A673 (cell line): Measurements from ENCODE around the gene ATP2B3. TPM values are rescaled to one million over a fixed set of nuclear protein-coding genes. Genes with fewer than 3 reads are reported as not detected.

Experiments used
- BruUV-seq: library from RNA; stranded (reverse); fragments of 400-500 nt; replicated peaks from 2 replicates; lab custom pipeline; 2021; lab: Mats Ljungman, UMichigan
- CTCF ChIA-PET: fragments of 300-600 bp; sonication (Branson Sonifier 250); formaldehyde crosslinking; loops from one replicate; lab custom pipeline; 2022; ENCODE audit warnings: antibody characterized with exemption; lab: Charles Lee
- POLR2A ChIA-PET: fragments of 300-600 bp; sonication (Branson Sonifier 250); formaldehyde crosslinking; loops from one replicate; lab custom pipeline; 2022; ENCODE audit warnings: antibody characterized with exemption; ENCODE audit not compliant: low non-redundant PET; lab: Charles Lee
- DNase-seq: peaks from one replicate; pipeline ENCODE4 v3.0.0-alpha.2; 2015; ENCODE audit warnings: low spot score
- H3K27ac ChIP-seq: fragments of 200-600 bp; sonication (generic); 2 replicates; pipeline ENCODE4 v1.5.1; 2016; ENCODE audit warnings: mixed run types, low read depth, mild to moderate bottlenecking, mixed read lengths, antibody characterized with exemption, low read length; ENCODE audit not compliant: poor library complexity, severe bottlenecking
- H3K27me3 ChIP-seq: fragments of 200-600 bp; sonication (generic); replicated peaks from 2 replicates; pipeline ENCODE4 v1.6.1; 2017; ENCODE audit warnings: mixed run types, low read depth, mild to moderate bottlenecking, mixed read lengths, antibody characterized with exemption, low read length; ENCODE audit not compliant: insufficient read depth, poor library complexity
- H3K36me3 ChIP-seq: fragments of 200-600 bp; sonication (generic); 2 replicates; pipeline ENCODE4 v1.6.1; 2016; ENCODE audit warnings: mixed run types, mild to moderate bottlenecking, mixed read lengths, antibody characterized with exemption, low read length; ENCODE audit not compliant: insufficient read depth, poor library complexity, severe bottlenecking
- H3K4me1 ChIP-seq: fragments of 200-600 bp; sonication (generic); 2 replicates; pipeline ENCODE4 v1.6.1; 2017; ENCODE audit warnings: mixed run types, mild to moderate bottlenecking, mixed read lengths, antibody characterized with exemption, low read length; ENCODE audit not compliant: insufficient read depth, poor library complexity, severe bottlenecking
- H3K4me3 ChIP-seq: fragments of 200-600 bp; sonication (generic); 2 replicates; pipeline ENCODE4 v1.5.1; 2016; ENCODE audit warnings: low read depth, mixed run types, mild to moderate bottlenecking, mixed read lengths, low read length; ENCODE audit not compliant: poor library complexity, severe bottlenecking
- H3K9me3 ChIP-seq: fragments of 200-600 bp; sonication (generic); 2 replicates; pipeline ENCODE4 v1.6.1; 2016; ENCODE audit warnings: mixed run types, low read depth, mild to moderate bottlenecking, mixed read lengths, antibody characterized with exemption, low read length; ENCODE audit not compliant: poor library complexity, severe bottlenecking
- CTCF ChIP-seq: fragments of 300-800, 200-600 bp; sonication (generic); conservative IDR thresholded peaks from 2 replicates; pipeline ENCODE4 v1.5.1; 2017; ENCODE audit warnings: low read depth, mild to moderate bottlenecking, antibody characterized with exemption, low read length, moderate library complexity, mixed read lengths
- EZH2 ChIP-seq: fragments of 200-600 bp; sonication (generic); IDR thresholded peaks from 2 replicates; pipeline ENCODE4 v1.6.1; 2017; ENCODE audit warnings: borderline replicate concordance, low read depth, mild to moderate bottlenecking, mixed read lengths, antibody characterized with exemption, low read length; ENCODE audit not compliant: poor library complexity, severe bottlenecking
- intact Hi-C: fragments of 100-400 bp; cut with micrococcal nuclease; formaldehyde crosslinking; loops from one replicate; pipeline ENCODE4 v1.10.0; 2022; ENCODE audit not compliant: unreplicated experiment
- total RNA-seq: library from RNA; stranded (reverse); gene quantifications from 2 replicates; pipeline ENCODE4 v1.2.3, GENCODE V29; 2021

Gene ATP2B3
- total RNA-seq, 1 experiment from 2014 or later: 0.11 TPM

- Histone ChIP-seq H3K27me3 (no peaks in the 10 kb centered on the region), H3K36me3 (no peaks in the 10 kb centered on the region), H3K4me3 (no peak overlapping the region), H3K27ac (no peak overlapping the region), H3K4me1 (no peaks in the 10 kb centered on the region), H3K9me3 (no peaks in the 10 kb centered on the region)
- CTCF ChIA-PET: no interaction called here
- DNase-seq: no peak
- BruUV-seq: no TSS peak
- POLR2A ChIA-PET: no interaction called here
- intact Hi-C loops: loop anchor here (10.0 kb wide), 1 partner anchor 397 kb away; no protein-coding TSS in a partner anchor
- TF ChIP-seq EZH2 (no peak), CTCF (no peak)
Observed at GRCh38 chrX:153557618-153558355, 40.3 kb downstream of the ATP2B3 start.

- Histone ChIP-seq H3K27me3 (no peaks in the 10 kb centered on the region), H3K36me3 (no peaks in the 10 kb centered on the region), H3K4me3 (no peak overlapping the region), H3K9me3 (no peaks in the 10 kb centered on the region), H3K27ac (no peak overlapping the region), H3K4me1 (no peaks in the 10 kb centered on the region)
- BruUV-seq: no TSS peak
- CTCF ChIA-PET: interaction anchor here (0.8 kb wide), 1 partner anchor 109 kb away, joined by 3 read pairs; no protein-coding TSS in a partner anchor
- POLR2A ChIA-PET: interaction anchor here (0.6 kb wide), 1 partner anchor 242 kb away, joined by 10 read pairs; no protein-coding TSS in a partner anchor
- TF ChIP-seq CTCF (no peak), EZH2 (no peak)
- DNase-seq: no peak
- intact Hi-C loops: loop anchor here (10.0 kb wide), 1 partner anchor 395 kb away; no protein-coding TSS in a partner anchor
Observed at GRCh38 chrX:153560000-153560399, 42.6 kb downstream of the ATP2B3 start.

- Histone ChIP-seq H3K9me3 (no peaks in the 10 kb centered on the region), H3K36me3 (no peaks in the 10 kb centered on the region), H3K4me1 (no peaks in the 10 kb centered on the region), H3K4me3 (no peak overlapping the region), H3K27me3 (no peaks in the 10 kb centered on the region), H3K27ac (no peak overlapping the region)
- intact Hi-C loops: no loop called here
- no peak for TF ChIP-seq EZH2
- TF ChIP-seq CTCF: no peak
- ChIA-PET POLR2A (interaction anchor here (0.5 to 0.6 kb wide), 2 partner anchors 241 to 552 kb away, joined by 7 to 10 read pairs; no protein-coding TSS in a partner anchor), CTCF (interaction anchor here (0.8 kb wide), 1 partner anchor 109 kb away, joined by 3 read pairs; no protein-coding TSS in a partner anchor)
- DNase-seq: no peak
- BruUV-seq: no TSS peak
Observed at GRCh38 chrX:153560466-153560865, 43.0 kb downstream of the ATP2B3 start.
